Measurements from ENCODE around the gene NIF3L1. TPM values are rescaled to one million over a fixed set of nuclear protein-coding genes. Genes with fewer than 3 reads are reported as not detected.

The NIF3L1 gene
- total and polyA plus RNA-seq, 10 of the 15 experiments (the other 5 are each of a cell fraction or from before 2014, with no cell fraction given) = 27.6 to 95.9 (median 53.8) TPM

DNA sequence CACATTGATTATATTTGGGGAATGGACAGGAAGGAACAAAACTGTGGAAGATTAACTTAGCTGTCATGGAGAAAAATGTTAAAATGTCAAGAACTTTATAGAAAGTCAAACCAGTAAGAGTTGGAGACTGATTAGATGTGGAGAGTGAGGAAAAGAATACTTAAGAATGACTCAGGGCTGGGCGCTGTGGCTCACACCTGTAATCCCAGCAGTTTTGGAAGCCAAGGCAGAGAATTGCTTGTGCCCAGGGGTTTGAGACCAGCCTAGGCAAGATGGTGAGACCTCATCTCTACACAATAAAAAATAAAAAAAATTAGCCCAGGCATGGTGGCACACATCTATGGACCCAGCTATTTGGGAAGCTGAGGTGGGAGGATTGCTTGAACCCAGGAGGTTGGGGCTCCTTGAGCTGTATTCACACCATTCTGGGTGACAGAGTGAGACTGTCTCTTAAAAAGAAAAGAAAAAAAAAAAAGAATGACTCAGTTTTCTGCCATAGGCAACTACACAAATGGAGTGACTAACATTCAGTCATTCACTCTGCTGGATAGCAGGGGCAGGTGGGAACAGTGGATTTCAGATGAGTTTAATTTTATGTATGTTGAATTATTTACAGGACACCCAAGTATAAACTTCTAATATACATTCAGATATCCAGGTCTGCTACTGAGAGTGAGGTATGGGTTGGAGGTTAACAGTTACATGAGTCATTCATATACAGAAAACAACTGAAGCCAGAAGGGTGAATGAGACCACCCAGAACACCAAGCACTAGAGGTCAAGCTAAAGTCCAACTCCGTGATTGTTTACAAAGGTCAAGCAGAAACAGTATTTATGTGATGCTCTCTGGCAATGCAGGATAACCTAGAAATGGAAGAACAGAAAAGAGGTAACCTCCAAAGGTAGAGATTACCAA is 40.4 kb downstream of the NIF3L1 start:
- intact Hi-C loops (cut with micrococcal nuclease; ENCODE audit: unreplicated experiment) (no loop called here), in situ Hi-C loops (cut with MboI) (no loop called here)
- 97% methylated on average over 2 of the region's 2 CpGs for WGBS (ENCODE audit: insufficient coverage, insufficient replicate concordance, low lambda C conversion rate, missing lambda C conversion rate)
- Histone ChIP-seq H3K9ac (ENCODE audit: control insufficient read depth, insufficient read depth, low read length) (no peak overlapping the region), H3K27ac (ENCODE audit: control insufficient read depth, insufficient read depth) (no peak overlapping the region), H3K36me3 (ENCODE audit: control insufficient read depth in 2 of 2, insufficient read depth in 2 of 2, low read length in 1 of 2) (peaks cover 2 to 14% of the 10 kb centered on the region in 2 experiments), H4K20me1 (ENCODE audit: control insufficient read depth, insufficient read depth) (no peaks in the 10 kb centered on the region), H3K4me3 (no peak overlapping the region), H3K9me3 (replicated peaks; ENCODE audit: control insufficient read depth, insufficient read depth, low read length) (no peaks in the 10 kb centered on the region), H2AFZ (ENCODE audit: control insufficient read depth, low read depth, low read length) (no peak overlapping the region), H3K4me2 (ENCODE audit: control insufficient read depth, insufficient read depth) (no peak overlapping the region), H3K4me1 (ENCODE audit: control insufficient read depth, insufficient read depth, low read length) (no peaks in the 10 kb centered on the region), H3K79me2 (ENCODE audit: control insufficient read depth, insufficient read depth, low read length) (no peaks in the 10 kb centered on the region), H3K27me3 (replicated peaks in 1 of 2; ENCODE audit: control insufficient read depth in 2 of 2, insufficient read depth in 2 of 2, low read length in 1 of 2) (no peaks in the 10 kb centered on the region)
- DNase-seq (ENCODE audit: low read depth, low spot score) (no peak), ATAC-seq (no peak), FAIRE-seq (no peak)
- CTCF ChIA-PET = interaction anchor here (1.0 to 1.4 kb wide), 3 partner anchors 8 to 140 kb away, joined by 3 to 5 read pairs (median 3); no protein-coding TSS in a partner anchor
- BruUV-seq (replicated peaks) = TSS peak; percentile 25
- POLR2A ChIA-PET = interaction anchor here (0.7 to 1.1 kb wide), 2 partner anchors 15 to 23 kb away, joined by 4 to 11 read pairs; no protein-coding TSS in a partner anchor
- TF ChIP-seq IKZF2 (IDR thresholded peaks at IDR 0.05) = no peak
- no peak for TF ChIP-seq TAF1 (IDR thresholded peaks at IDR 0.05; ENCODE audit: borderline replicate concordance, low read depth, low read length)
- no peak for TF ChIP-seq NFYA (IDR thresholded peaks at IDR 0.05; ENCODE audit: borderline replicate concordance, low read depth, low read length)
- no peak for TF ChIP-seq GATAD2B (conservative IDR thresholded peaks at IDR 0.05; ENCODE audit: low read depth)
- no peak for TF ChIP-seq TARDBP (IDR thresholded peaks at IDR 0.05; ENCODE audit: borderline replicate concordance)
- TF ChIP-seq JUND (IDR thresholded peaks at IDR 0.05; ENCODE audit: low read depth, low read length) = no peak
- no peak for TF ChIP-seq NFYB (IDR thresholded peaks at IDR 0.05; ENCODE audit: insufficient read depth, low read depth, low read length)
- no peak for TF ChIP-seq NR2F1 (conservative IDR thresholded peaks at IDR 0.05)
- no peak for TF ChIP-seq CREM (IDR thresholded peaks at IDR 0.05; ENCODE audit: low read depth)
- TF ChIP-seq, protein P1, sequence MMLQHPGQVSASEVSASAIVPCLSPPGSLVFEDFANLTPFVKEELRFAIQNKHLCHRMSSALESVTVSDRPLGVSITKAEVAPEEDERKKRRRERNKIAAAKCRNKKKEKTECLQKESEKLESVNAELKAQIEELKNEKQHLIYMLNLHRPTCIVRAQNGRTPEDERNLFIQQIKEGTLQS (IDR thresholded peaks at IDR 0.05; ENCODE audit: borderline replicate concordance, extremely low read depth, low read depth, low read length) = no peak
- no peak for TF ChIP-seq SMARCA5 (IDR thresholded peaks at IDR 0.05)
- SMC1A ChIA-PET (ENCODE audit: uncharacterized antibody, unreplicated experiment) = interaction anchor here (0.8 to 1.1 kb wide), 5 partner anchors 23 to 303 kb away, joined by 3 read pairs; no protein-coding TSS in a partner anchor
- RAD21 ChIA-PET (ENCODE audit: unreplicated experiment) = interaction anchor here (1.5 kb wide), 1 partner anchor 140 kb away, joined by 5 read pairs; no protein-coding TSS in a partner anchor
